Transverse colon (tissue), 4 donors: ENCODE results near the gene ADGRB2. TPM values are rescaled to one million over a fixed set of nuclear protein-coding genes. Genes with fewer than 3 reads are reported as not detected.

Experiments used
- DNase-seq: peaks from one replicate; pipeline ENCODE4 v3.0.0-alpha.2; 2019
- H3K27ac ChIP-seq, 4 donors: fragments of 200-600 bp; sonication (generic); 2 replicates each; pipeline ENCODE4 v1.5.1; 2016 to 2018; ENCODE audit warnings: inconsistent platforms in 4 of 4
- H3K27me3 ChIP-seq: fragments of 200-600 bp; sonication (generic); 2 replicates; pipeline ENCODE4 v1.5.1; 2017; ENCODE audit warnings: inconsistent platforms
- H3K36me3 ChIP-seq, 4 donors: fragments of 200-600 bp; sonication (generic); 2 replicates each; pipeline ENCODE4 v1.5.1; 2017 to 2019; ENCODE audit warnings: inconsistent platforms in 4 of 4
- H3K4me1 ChIP-seq, 4 donors: fragments of 200-600 bp; sonication (generic); 2 replicates each; pipeline ENCODE4 v1.5.1; 2017 to 2020; ENCODE audit warnings: inconsistent platforms in 4 of 4
- H3K4me3 ChIP-seq, 4 donors: fragments of 200-600 bp; sonication (generic); 1 replicate in 1 of 4; 2 replicates in 3 of 4; pipeline versions ENCODE4 v1.5.1 to v1.6.1; 2017 to 2019; ENCODE audit warnings: inconsistent platforms in 4 of 4
- H3K9me3 ChIP-seq, 2 donors: fragments of 200-600 bp; sonication (generic); 2 replicates each; pipeline ENCODE4 v1.5.1; 2017 to 2019; ENCODE audit warnings: inconsistent platforms in 2 of 2
- CTCF ChIP-seq, 5 experiments: fragments of 200-600 bp in 3 of 5; fragments of 450-650 bp in 2 of 5; sonication (generic) in 3 of 5; IDR thresholded peaks; 1 replicate in 2 of 5; 2 replicates in 3 of 5; pipeline ENCODE4 v1.5.1; 2016 to 2017; ENCODE audit warnings: antibody characterized with exemption in 5 of 5, inconsistent platforms in 3 of 5, mild to moderate bottlenecking in 2 of 5, moderate library complexity in 1 of 5
- EP300 ChIP-seq: sonication (generic); formaldehyde crosslinking; IDR thresholded peaks from one replicate; pipeline ENCODE4 v1.6.1; 2017; ENCODE audit warnings: antibody characterized with exemption, low read depth
- POLR2A ChIP-seq: fragments of 450-650 bp; IDR thresholded peaks from one replicate; pipeline ENCODE4 v1.6.1; 2016; ENCODE audit warnings: antibody characterized with exemption, mild to moderate bottlenecking, moderate library complexity
- POLR2AphosphoS5 ChIP-seq, 3 donors: sonication (generic); formaldehyde crosslinking; IDR thresholded peaks; one replicate each; pipeline ENCODE4 v1.6.1; 2016; ENCODE audit warnings: antibody characterized with exemption in 3 of 3
- WGBS, 2 donors: methylation state at CpG; one replicate each; pipeline ENCODE4 v1.1.5; 2018; ENCODE audit warnings: low coverage in 1 of 2; 5-methylcytosine and 5-hydroxymethylcytosine counted together
- in situ Hi-C, 4 donors: fragments of 200-750 bp; cut with MboI; loops; one replicate each; pipeline versions ENCODE4 v1.15.0 to v1.15.1; 2017; ENCODE audit warnings: low sequenced_read_pairs in 3 of 4, low pct_ligation_motif_present in 1 of 4, low pct_unique_long_range_greater_than_20kb in 1 of 4
- intact Hi-C: fragments of 100-400 bp; cut with DNase I; formaldehyde crosslinking; loops from one replicate; pipeline ENCODE4 v1.15.1; 2023; ENCODE audit warnings: low total_unique reads
- total RNA-seq, 4 donors: library from RNA; depleted of rRNA; stranded (reverse); fragments of >200 nt; gene quantifications; one replicate each; pipeline ENCODE4 v1.1.0, GENCODE V29; 2016

The ADGRB2 gene
- total RNA-seq, 4 donors from 2014 or later = 0.55 to 4.2 (median 1.1) TPM; not detected in 1

GRCh38 chr1:31699341-31699891, 64.7 kb downstream of the ADGRB2 start:
- Histone ChIP-seq H3K27me3 (peaks cover 11% of the 10 kb centered on the region), H3K27ac (peak overlapping the region in 3 of 4 donors; percentile 85 to 93 (median 89)), H3K36me3 (no peaks in the 10 kb centered on the region), H3K4me3 (no peak overlapping the region), H3K4me1 (peaks cover 21 to 45% (median 32%) of the 10 kb centered on the region in 4 donors), H3K9me3 (no peaks in the 10 kb centered on the region)
- WGBS, 2 donors = 59% methylated on average over 10 of the region's 10 CpGs; no CpG with 5 or more reads in 1 of the 2 donors
- TF ChIP-seq CTCF (IDR thresholded peaks at IDR 0.05) (no peak), POLR2A (no peak), EP300 (no peak), POLR2AphosphoS5 (IDR thresholded peaks at IDR 0.05) (no peak)
- intact Hi-C loops = no loop called here
- in situ Hi-C loops = no loop called here
- DNase-seq = no peak

- Histone ChIP-seq H3K9me3 (no peaks in the 10 kb centered on the region), H3K4me1 (peaks cover 11 to 31% (median 23%) of the 10 kb centered on the region in 4 donors), H3K27ac (peak overlapping the region in 1 of 4 donors; percentile 0), H3K36me3 (no peaks in the 10 kb centered on the region), H3K4me3 (no peak overlapping the region), H3K27me3 (no peaks in the 10 kb centered on the region)
- intact Hi-C loops (no loop called here), in situ Hi-C loops (no loop called here)
- TF ChIP-seq CTCF (IDR thresholded peaks at IDR 0.05) = no peak
- TF ChIP-seq POLR2AphosphoS5 (IDR thresholded peaks at IDR 0.05) = no peak
- TF ChIP-seq EP300 = no peak
- no peak for TF ChIP-seq POLR2A
- DNase-seq = no peak
- WGBS, 2 donors = 87 to 89% methylated on average over 6 to 12 of the region's 12 CpGs
Measured at GRCh38 chr1:31697369-31697984, 66.7 kb downstream of the ADGRB2 start.

- H3K36me3 ChIP-seq = no peaks in the 10 kb centered on the region
Measured at GRCh38 chr1:31696242-31696641, 67.9 kb downstream of the ADGRB2 start.

GRCh38 chr1:31695327-31695726, 68.8 kb downstream of the ADGRB2 start:
- Histone ChIP-seq H3K4me1 (peaks cover 4 to 11% (median 6%) of the 10 kb centered on the region in 4 donors), H3K9me3 (no peaks in the 10 kb centered on the region), H3K27me3 (no peaks in the 10 kb centered on the region), H3K4me3 (no peak overlapping the region), H3K27ac (peak overlapping the region in 1 of 4 donors; percentile 53), H3K36me3 (no peaks in the 10 kb centered on the region)
- intact Hi-C loops (no loop called here), in situ Hi-C loops (no loop called here)
- 85% methylated on average over 5 of the region's 5 CpGs; no CpG with 5 or more reads in 1 of the 2 donors for WGBS, 2 donors
- TF ChIP-seq POLR2A (no peak), EP300 (no peak), POLR2AphosphoS5 (IDR thresholded peaks at IDR 0.05) (no peak), CTCF (IDR thresholded peaks at IDR 0.05) (no peak)
- DNase-seq = no peak

More at GRCh38 chr1:31696242-31696641, 67.9 kb downstream of the ADGRB2 start:
- H3K4me1 ChIP-seq = peaks cover 11 to 19% (median 13%) of the 10 kb centered on the region in 4 donors
- DNase-seq = peak; percentile 31
- H3K9me3 ChIP-seq = no peaks in the 10 kb centered on the region
- WGBS, 2 donors = 60% methylated on average over 4 of the region's 4 CpGs; no CpG with 5 or more reads in 1 of the 2 donors
- in situ Hi-C loops (no loop called here), intact Hi-C loops (no loop called here)
- no peaks in the 10 kb centered on the region for H3K27me3 ChIP-seq
- TF ChIP-seq POLR2AphosphoS5 (IDR thresholded peaks at IDR 0.05) (no peak), CTCF (IDR thresholded peaks at IDR 0.05) (no peak), POLR2A (no peak)
- H3K4me3 ChIP-seq = no peak overlapping the region
- H3K27ac ChIP-seq = peak overlapping the region in 2 of 4 donors; percentile 10 to 53
